Kidney tubule cell (primary cell): ENCODE results near the gene C16orf87.

Experiments used
- DNase-seq: peaks from one replicate; pipeline ENCODE4 v3.0.0-alpha.2; 2018; ENCODE audit warnings: low spot score

C16orf87 gene

DNA sequence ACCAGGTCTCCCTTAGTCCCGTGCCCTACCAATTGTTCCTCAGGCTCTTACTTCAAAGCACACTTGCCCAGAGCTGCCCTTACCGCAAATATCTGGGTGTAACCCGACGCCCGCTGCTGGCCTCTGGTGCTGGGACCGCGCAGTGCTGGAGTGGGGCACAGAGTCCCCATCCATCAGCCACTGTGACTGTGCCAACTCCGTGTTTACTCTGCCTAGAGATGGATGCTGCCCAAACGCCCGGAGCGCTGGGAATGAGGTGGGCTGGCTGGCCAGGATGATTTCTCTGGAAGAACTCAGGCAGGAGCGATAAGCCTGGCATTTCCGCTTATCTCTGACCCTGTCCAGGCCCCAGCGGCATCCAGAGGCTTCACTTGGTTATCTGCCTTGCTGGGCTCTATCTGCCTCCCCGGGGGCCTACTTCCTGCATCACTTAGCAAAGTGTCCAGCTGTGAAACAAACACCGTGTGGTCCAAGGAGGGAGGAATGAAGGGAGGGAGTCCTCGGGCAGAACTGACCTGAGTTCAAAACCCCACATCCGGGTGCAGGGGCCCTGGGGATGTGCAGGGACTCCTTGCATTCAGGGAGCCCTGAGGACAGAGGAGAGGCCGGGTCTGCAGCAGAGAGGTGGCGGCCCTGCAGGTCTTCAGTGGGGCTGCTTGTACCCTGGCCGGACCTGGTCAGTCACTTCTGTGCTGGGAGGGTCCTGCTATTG lies 73.5 kb downstream of the C16orf87 start:
- no peak for DNase-seq

DNA sequence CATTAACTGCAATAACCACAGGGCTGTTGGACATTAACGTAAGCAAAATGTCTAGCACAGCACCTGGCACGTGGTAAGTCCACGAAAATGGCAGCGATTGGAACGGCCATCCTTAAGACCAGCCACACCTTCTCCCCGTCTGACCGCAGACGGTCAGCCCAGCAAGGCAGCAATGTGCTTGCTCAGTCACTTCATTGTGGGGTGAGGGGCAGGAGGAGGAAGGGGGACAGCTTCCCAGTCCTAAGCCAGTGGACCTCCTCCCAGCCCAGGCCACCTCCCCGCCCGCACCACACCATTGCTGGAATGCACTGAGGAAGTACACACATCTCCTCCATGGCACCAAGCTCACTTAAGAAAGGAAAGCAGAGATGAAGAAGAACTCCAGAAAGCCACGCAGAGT lies 74.2 kb downstream of the C16orf87 start:
- no peak for DNase-seq

DNA sequence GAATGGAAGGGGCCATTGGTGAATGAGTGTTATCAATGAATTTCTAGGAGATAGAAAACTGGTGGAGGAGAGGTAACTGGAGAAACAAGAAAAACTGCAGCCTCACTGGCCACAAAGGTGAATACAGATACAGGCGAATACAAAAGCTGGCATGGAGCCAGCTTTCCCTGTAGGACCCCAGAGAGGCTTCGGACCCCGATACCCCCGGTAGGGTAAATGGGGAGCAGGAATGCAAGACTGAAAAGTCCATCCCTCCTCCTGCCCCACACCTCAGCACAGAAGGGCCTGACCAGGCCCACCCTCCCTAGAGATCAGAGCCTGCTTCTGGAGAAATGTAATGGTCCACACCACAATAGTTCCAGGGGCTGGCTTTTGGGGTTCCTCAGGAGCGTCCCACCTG lies 78.0 kb downstream of the C16orf87 start:
- no peak for DNase-seq

DNA sequence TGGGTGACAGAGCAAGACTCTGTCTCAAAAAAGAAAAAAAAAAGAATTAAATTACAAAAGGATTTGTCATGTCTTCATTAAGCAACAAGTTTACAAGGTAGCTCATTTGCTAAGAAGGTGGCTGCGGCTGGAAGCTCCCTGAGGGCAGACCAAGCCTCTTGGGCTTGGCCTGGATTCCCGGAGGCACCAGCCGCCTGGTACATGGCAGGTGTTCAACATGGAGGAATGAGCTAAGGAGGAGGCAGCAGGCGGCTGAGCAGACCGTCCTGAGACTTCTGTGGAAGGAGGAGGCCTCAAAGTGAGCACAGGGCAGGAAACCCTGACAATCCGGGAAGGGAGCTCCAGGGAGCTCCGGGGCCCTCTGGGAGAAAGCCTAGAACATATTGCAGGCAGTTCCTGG lies 79.6 kb downstream of the C16orf87 start:
- no peak for DNase-seq

DNA sequence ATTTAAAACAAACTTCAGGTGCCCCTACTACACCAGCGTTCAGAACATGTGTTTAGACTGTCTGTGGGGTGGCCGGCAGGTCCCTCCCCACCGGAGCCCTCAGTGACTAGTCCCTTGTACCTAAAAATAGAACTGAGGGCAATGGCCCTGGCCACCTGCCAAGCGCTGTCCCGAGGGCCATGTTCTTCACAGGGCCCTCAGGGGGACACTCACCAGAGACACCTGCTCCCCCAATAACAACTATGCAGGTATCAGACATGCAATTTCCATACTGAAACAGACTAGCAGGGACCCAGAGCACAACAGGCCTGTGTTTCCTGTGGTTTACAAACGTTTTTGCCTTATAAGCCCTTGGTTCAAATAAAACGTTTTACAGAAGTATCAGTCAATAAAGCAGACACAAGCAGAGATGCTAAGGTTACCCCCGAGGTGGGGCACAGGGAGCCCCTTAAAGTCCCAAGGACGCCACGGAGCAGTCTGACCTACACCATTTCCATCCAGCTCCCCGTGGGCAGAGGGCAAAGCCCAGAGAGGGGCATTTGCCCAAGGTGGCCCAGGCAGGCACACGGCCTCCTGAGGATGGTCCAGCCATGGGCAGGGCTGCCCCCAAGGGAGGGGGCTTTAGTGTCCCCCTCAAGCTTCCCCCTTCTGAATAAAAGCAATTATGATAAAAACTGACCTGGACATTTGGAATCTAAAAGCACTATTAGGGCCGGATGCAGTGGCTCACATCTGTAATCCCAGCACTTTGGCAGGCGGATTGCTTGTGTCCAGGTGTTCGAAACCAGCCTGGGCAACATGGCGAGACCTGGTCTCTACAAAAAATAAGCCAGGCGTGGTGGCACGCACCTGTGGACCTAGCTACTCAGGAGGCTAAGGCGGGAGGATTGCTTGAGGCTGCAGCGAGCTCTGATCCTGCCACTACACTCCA lies 81.9 kb downstream of the C16orf87 start:
- no peak for DNase-seq

DNA sequence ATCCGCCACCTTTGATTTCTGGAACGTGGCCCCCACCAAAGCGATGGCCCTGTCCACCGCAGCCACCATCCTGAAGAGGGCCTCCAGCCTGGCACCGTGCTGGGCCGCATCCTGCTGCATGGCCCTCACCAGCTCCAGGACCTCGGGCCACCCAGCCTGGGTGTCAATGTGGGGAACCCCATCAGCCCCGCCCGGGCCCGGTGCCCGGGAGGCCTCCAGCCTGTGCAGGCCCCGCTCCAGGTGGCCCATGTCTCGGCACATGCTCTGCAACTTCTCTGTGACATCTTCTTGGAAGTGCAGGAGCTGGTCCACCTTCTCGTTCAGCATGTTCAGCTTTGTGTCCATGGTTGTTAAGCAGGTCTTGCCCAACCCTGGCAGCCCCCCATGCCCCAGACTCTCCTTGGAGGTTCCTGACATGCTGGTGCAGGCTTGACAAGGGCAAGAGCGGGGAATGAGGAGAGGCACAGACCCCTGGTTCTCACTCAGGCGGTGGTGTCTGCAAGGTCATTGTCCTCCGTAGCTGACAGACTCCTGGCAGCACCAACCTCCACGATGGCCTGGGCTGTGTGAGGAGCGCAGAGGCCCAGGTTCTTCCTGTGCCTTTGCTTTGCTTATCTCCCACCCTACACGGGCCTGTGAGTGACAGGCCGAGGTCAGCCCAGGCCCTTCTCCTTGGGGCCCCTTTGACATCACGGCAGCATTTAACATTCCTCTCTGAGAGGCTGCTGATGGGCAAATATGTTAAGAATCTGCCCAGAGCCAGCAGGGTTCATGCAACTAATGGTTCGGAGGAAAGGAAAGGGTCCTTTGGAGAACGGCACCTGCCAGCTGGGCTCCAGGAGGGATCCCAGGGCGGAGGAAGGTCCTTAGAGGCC lies 83.0 kb downstream of the C16orf87 start, which contains the start of gene MYLK3:
Gene MYLK3, minus strand, starts transcription at position 568 of the 875 bp plus-strand sequence. Its CDS starts 151 bp downstream, at position 417.
- no peak for DNase-seq

DNA sequence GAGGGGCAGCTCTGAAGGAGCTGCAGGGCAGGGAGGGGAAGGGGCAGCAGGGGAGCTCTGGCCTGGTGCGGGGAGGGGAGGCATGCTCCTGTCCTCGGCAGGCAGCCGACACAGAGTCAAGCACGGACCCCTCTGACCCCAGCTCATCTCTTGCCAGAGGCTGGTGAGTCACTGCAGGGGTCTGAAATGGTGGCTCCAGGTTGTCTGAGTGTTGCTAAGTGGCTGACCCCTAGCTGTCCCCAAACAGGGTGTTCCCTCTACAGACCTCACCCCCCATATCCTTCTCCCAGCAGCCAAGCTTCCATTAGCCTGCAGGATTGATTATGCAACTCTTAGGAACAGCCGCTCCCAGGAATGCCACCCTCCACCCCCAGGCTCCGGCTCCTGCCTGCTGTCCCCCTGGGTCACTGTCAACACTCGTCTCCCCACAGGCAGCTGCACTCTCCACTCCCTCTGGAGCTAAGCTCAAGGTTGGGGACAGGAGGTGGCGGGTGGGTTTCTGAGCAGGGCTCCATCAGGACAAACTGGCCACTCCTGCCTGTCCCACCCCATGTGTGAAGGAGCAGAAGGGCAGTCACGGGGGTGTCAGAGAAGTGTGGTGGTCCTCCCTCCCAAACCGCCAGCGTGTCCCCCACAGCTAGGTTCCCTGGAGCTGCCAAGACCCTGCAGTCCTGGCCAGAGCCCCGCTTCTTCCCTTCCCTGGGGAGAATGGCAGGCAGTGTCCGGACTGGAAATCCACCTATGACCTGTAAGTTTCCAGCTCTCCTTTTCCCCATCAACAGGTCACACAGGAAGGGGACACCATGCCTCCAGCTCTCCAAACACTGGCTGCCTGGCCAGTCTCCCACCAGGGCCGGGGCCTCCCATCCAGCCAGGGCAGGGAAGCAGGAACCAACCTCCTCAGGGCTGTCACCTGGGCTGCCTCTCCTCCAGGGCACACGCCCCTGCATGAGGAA lies 83.9 kb downstream of the C16orf87 start:
- DNase-seq = no peak
